ENCODE results near the gene MXRA7. TPM values are rescaled to one million over a fixed set of nuclear protein-coding genes. Genes with fewer than 3 reads are reported as not detected.

The MXRA7 gene
- total and polyA plus RNA-seq, 2 donors (not counting 1 experiment from before 2014, with no cell fraction given) = 5.5 to 16.1 TPM

DNA sequence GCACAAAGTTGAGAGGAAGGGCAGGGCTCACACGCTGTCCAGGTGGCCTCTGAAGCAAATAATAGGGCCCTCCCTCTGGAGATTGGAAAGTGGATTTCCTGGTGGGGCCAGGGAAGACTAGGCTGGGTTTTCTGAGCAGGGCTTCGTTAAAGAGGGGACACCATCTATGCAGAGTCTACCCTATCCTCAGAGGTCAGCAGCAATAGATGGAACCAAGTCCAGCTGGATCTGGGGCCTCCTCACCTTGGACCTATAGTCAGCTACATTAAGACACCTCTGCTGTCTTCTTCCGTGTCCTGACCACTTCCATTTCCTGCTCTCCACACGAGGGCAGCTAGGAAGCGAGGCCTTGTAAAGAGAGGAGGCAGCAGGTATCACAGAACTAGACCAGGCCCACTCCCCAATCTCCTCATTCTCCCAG, 52.5 kb downstream of the MXRA7 start:
- Mint-ChIP-seq H3K4me3 (no peak overlapping the region), H3K4me1 (peaks cover 6% of the 10 kb centered on the region), H3K9me3 (ENCODE audit: insufficient read depth) (no peaks in the 10 kb centered on the region), H3K27me3 (peaks cover 20% of the 10 kb centered on the region), H3K27ac (no peak overlapping the region)
- ChIA-PET POLR2A (no interaction called here), CTCF (interaction anchor here (0.6 kb wide), 1 partner anchor 42 kb away, joined by 3 read pairs; no protein-coding TSS in a partner anchor)
- TF ChIP-seq CTCF (IDR thresholded peaks at IDR 0.05) (no peak), EZH2 (IDR thresholded peaks at IDR 0.05; ENCODE audit: borderline replicate concordance, insufficient read depth, low read depth, low read length, poor library complexity, severe bottlenecking) (no peak)
- ATAC-seq (ENCODE audit: low read depth) (no peak), DNase-seq (no peak)
- no peaks in the 10 kb centered on the region for H3K9me3 ChIP-seq (ENCODE audit: control extremely low read depth in 1 of 3, control insufficient read depth in 2 of 3, insufficient read depth in 1 of 3, low read length in 2 of 3)
- no peak overlapping the region for H3K27ac ChIP-seq (ENCODE audit: low read length in 2 of 2)
- H3K27me3 ChIP-seq (replicated peaks in 1 of 4; ENCODE audit: control extremely low read depth in 1 of 4, control insufficient read depth in 3 of 4, insufficient read depth in 4 of 4, low read length in 3 of 4) = peaks cover 0 to 7% (median 0%) of the 10 kb centered on the region in 4 experiments
- no peaks in the 10 kb centered on the region for H3K79me2 ChIP-seq (ENCODE audit: control insufficient read depth, insufficient read depth, low read length)
- intact Hi-C loops (cut with micrococcal nuclease) = no loop called here
- no peak overlapping the region for H2AFZ ChIP-seq (ENCODE audit: insufficient read depth, low read depth, low read length, poor library complexity, severe bottlenecking)
- H4K20me1 ChIP-seq (ENCODE audit: control insufficient read depth, insufficient read depth, low read length, poor library complexity, severe bottlenecking) = no peaks in the 10 kb centered on the region
- H3K36me3 ChIP-seq (replicated peaks in 1 of 2; ENCODE audit: control extremely low read depth in 1 of 2, control insufficient read depth in 1 of 2, extremely low read depth in 1 of 2, insufficient read depth in 2 of 2, low read length in 1 of 2) = no peaks in the 10 kb centered on the region
- H3K9ac ChIP-seq (ENCODE audit: low read length) = no peak overlapping the region
- no peak overlapping the region for H3K4me3 ChIP-seq (ENCODE audit: control extremely low read depth in 1 of 5, extremely low read depth in 1 of 5, insufficient read depth in 1 of 5, low read depth in 2 of 5, low read length in 4 of 5)
- no peaks in the 10 kb centered on the region for H3K4me1 ChIP-seq (ENCODE audit: control insufficient read depth in 2 of 2, insufficient read depth in 2 of 2, low read length in 2 of 2)
- no peak overlapping the region for H3K4me2 ChIP-seq (replicated peaks; ENCODE audit: low read depth, low read length, poor library complexity, severe bottlenecking)
- WGBS (ENCODE audit: insufficient coverage) = 93% methylated on average over 3 of the region's 5 CpGs

DNA sequence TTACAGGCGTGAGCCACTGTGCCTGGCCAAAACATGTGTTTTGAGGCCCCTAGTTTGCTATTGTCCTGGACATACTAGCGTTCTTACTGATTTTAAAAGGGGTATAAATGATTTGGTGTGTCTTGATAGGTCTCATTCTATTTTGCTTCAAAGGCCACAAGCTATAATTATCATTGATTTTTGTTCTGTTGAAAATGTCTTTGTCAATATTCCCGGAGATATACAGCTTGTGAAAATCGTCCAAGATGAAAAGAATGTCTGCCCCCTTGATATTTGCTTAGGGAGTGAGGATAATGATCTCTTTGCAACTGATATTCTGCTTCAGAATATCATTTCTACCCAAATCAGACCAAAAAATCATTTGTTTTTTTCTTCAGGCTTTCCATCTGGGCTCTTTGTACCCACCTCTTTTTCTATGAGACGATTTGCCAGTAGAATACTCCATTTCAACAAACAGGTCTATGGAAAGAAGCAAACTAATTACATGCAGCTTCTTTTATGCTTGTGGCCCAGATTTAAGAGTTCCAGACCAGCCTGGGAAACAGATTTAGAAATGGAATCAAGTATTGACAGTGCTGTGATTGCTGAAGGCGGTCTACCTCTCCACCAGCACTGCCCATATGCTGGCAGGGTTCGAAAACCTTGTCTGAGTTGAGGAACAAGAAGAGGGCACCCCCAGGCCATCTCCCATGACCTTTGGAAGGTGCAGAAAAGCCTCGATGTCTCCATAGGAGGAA, 53.1 kb downstream of the MXRA7 start:
- Histone ChIP-seq H3K4me1 (ENCODE audit: control insufficient read depth in 2 of 2, insufficient read depth in 2 of 2, low read length in 2 of 2) (no peaks in the 10 kb centered on the region), H3K27ac (ENCODE audit: low read length in 2 of 2) (no peak overlapping the region), H3K4me2 (replicated peaks; ENCODE audit: low read depth, low read length, poor library complexity, severe bottlenecking) (no peak overlapping the region), H3K9me3 (ENCODE audit: control extremely low read depth in 1 of 3, control insufficient read depth in 2 of 3, insufficient read depth in 1 of 3, low read length in 2 of 3) (peaks cover 0 to 2% (median 0%) of the 10 kb centered on the region in 3 donors), H3K27me3 (replicated peaks in 1 of 4; ENCODE audit: control extremely low read depth in 1 of 4, control insufficient read depth in 3 of 4, insufficient read depth in 4 of 4, low read length in 3 of 4) (peaks cover 0 to 5% (median 0%) of the 10 kb centered on the region in 4 experiments), H3K9ac (ENCODE audit: low read length) (no peak overlapping the region), H3K79me2 (ENCODE audit: control insufficient read depth, insufficient read depth, low read length) (no peaks in the 10 kb centered on the region), H2AFZ (ENCODE audit: insufficient read depth, low read depth, low read length, poor library complexity, severe bottlenecking) (no peak overlapping the region), H3K36me3 (replicated peaks in 1 of 2; ENCODE audit: control extremely low read depth in 1 of 2, control insufficient read depth in 1 of 2, extremely low read depth in 1 of 2, insufficient read depth in 2 of 2, low read length in 1 of 2) (no peaks in the 10 kb centered on the region), H4K20me1 (ENCODE audit: control insufficient read depth, insufficient read depth, low read length, poor library complexity, severe bottlenecking) (no peaks in the 10 kb centered on the region), H3K4me3 (ENCODE audit: control extremely low read depth in 1 of 5, extremely low read depth in 1 of 5, insufficient read depth in 1 of 5, low read depth in 2 of 5, low read length in 4 of 5) (no peak overlapping the region)
- Mint-ChIP-seq H3K9me3 (ENCODE audit: insufficient read depth) (no peaks in the 10 kb centered on the region), H3K27me3 (peaks cover 20% of the 10 kb centered on the region), H3K4me1 (peaks cover 6% of the 10 kb centered on the region), H3K4me3 (no peak overlapping the region), H3K27ac (no peak overlapping the region)
- no peak for DNase-seq
- TF ChIP-seq CTCF (IDR thresholded peaks at IDR 0.05) (no peak), EZH2 (IDR thresholded peaks at IDR 0.05; ENCODE audit: borderline replicate concordance, insufficient read depth, low read depth, low read length, poor library complexity, severe bottlenecking) (no peak)
- POLR2A ChIA-PET = no interaction called here
- CTCF ChIA-PET = no interaction called here
- intact Hi-C loops (cut with micrococcal nuclease) = no loop called here
- 86% methylated on average over 3 of the region's 8 CpGs for WGBS (ENCODE audit: insufficient coverage)
- ATAC-seq (ENCODE audit: low read depth) = no peak

Measured in B cell (primary cell).